Lower leg skin (tissue), 4 donors: Measurements from ENCODE around the gene CRNN. TPM values are rescaled to one million over a fixed set of nuclear protein-coding genes. Genes with fewer than 3 reads are reported as not detected.

Experiments used
- DNase-seq, 2 donors: peaks; one replicate each; pipeline ENCODE4 v3.0.0-alpha.2; 2019; ENCODE audit warnings: low spot score in 2 of 2
- H3K4me3 ChIP-seq: fragments of 200-600 bp; sonication (generic); 2 replicates; pipeline ENCODE4 v1.5.1; 2017; ENCODE audit warnings: mild to moderate bottlenecking, low read depth; ENCODE audit not compliant: poor library complexity, severe bottlenecking
- POLR2A ChIP-seq, 2 donors: fragments of 450-650 bp; IDR thresholded peaks; one replicate each; pipeline ENCODE4 v1.6.1; 2016 to 2017; ENCODE audit warnings: antibody characterized with exemption in 2 of 2, mild to moderate bottlenecking in 1 of 2, moderate library complexity in 1 of 2
- WGBS, 2 donors: methylation state at CpG; one replicate each; pipeline ENCODE4 v1.1.5; 2018; 5-methylcytosine and 5-hydroxymethylcytosine counted together
- intact Hi-C: fragments of 100-400 bp; cut with DNase I; formaldehyde crosslinking; loops from one replicate; pipeline ENCODE4 v1.15.0; 2023; ENCODE audit warnings: low total_unique reads
- total RNA-seq, 4 donors: library from RNA; depleted of rRNA; stranded (reverse); fragments of >200 nt; gene quantifications; one replicate each; pipeline ENCODE4 v1.1.0, GENCODE V29; 2016
- TF ChIP-seq, protein P1 (sequence below), 3 donors: fragments of 450-650 bp; IDR thresholded peaks; one replicate each; pipeline ENCODE4 v1.5.1; 2016; ENCODE audit warnings: antibody characterized with exemption in 3 of 3, mild to moderate bottlenecking in 3 of 3, moderate library complexity in 2 of 3

Gene CRNN
- total RNA-seq, 4 donors from 2014 or later, result 5.3 to 7.9 (median 7.4) TPM

DNA sequence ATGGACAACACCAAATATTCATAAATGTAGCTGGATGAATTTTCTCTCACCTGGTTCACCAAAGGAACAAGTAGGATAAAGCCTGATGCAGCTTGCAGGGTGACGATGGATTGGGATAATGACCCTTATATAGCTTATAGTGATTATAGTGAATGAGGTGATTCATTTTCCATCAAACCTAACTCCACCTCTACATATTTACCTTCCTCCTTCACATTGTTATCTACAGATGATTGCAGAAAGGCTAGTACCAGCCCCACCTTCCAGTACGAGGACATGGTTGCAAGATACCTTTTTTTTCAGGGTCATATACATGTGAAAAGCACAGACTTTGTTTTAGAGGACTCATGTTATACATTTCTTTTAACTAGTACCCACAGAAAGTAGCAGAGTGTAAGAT lies 54.2 kb downstream of the CRNN start, which contains the start of gene FLG2:
TSS of gene FLG2 (minus strand) at position 101 of the 400 bp plus-strand sequence. CDS start 1,122 bp downstream, outside the sequence.
- H3K4me3 ChIP-seq, result no peak within 1 kb of the TSS
- intact Hi-C loops, result no loop called here
- TF ChIP-seq, protein P1, sequence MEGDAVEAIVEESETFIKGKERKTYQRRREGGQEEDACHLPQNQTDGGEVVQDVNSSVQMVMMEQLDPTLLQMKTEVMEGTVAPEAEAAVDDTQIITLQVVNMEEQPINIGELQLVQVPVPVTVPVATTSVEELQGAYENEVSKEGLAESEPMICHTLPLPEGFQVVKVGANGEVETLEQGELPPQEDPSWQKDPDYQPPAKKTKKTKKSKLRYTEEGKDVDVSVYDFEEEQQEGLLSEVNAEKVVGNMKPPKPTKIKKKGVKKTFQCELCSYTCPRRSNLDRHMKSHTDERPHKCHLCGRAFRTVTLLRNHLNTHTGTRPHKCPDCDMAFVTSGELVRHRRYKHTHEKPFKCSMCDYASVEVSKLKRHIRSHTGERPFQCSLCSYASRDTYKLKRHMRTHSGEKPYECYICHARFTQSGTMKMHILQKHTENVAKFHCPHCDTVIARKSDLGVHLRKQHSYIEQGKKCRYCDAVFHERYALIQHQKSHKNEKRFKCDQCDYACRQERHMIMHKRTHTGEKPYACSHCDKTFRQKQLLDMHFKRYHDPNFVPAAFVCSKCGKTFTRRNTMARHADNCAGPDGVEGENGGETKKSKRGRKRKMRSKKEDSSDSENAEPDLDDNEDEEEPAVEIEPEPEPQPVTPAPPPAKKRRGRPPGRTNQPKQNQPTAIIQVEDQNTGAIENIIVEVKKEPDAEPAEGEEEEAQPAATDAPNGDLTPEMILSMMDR (IDR thresholded peaks at IDR 0.05), result no peak
- TF ChIP-seq POLR2A (IDR thresholded peaks at IDR 0.05), result no peak
- WGBS, 2 donors, result 80 to 86% methylated on average over 2 of the region's 2 CpGs
- no peak for DNase-seq

Other genes starting within 250 kb of the CRNN start
- gene HRNR, start 190.1 kb downstream of the CRNN start, total RNA-seq, result under 1 TPM in 2 of 4 donors, not detected in 2; 0.03 to 0.04 TPM
- gene FLG, start 89.0 kb downstream of the CRNN start, total RNA-seq, result 1,000 to 10,000 TPM; 4,019 to 5,303 (median 4,173) TPM
- 1,000 to 10,000 TPM; 1,747 to 3,608 (median 2,024) TPM for gene FLG2, start 54.3 kb downstream of the CRNN start, total RNA-seq
- 100 to 1,000 TPM; 154 to 612 (median 267) TPM for gene LCE5A, start 96.5 kb upstream of the CRNN start, total RNA-seq
- 100 to 1,000 TPM; 298 to 552 (median 441) TPM for gene CRCT1, start 100.2 kb upstream of the CRNN start, total RNA-seq
- gene LCE3E, start 152.5 kb upstream of the CRNN start, total RNA-seq, result 10 to 100 TPM; 16.7 to 28.0 (median 23.1) TPM
- 10 to 100 TPM; 20.1 to 93.6 (median 42.9) TPM for gene LCE3D, start 166.3 kb upstream of the CRNN start, total RNA-seq
- gene LCE3C, start 186.0 kb upstream of the CRNN start, total RNA-seq, result not detected
- not detected for gene LCE3B, start 199.5 kb upstream of the CRNN start, total RNA-seq
- not detected for gene LCE3A, start 208.8 kb upstream of the CRNN start, total RNA-seq
- gene LCE2D, start 249.1 kb upstream of the CRNN start, total RNA-seq, result 100 to 1,000 TPM; 293 to 644 (median 312) TPM